GM12878 (cell line): ENCODE results near the gene ARL4D. TPM values are rescaled to one million over a fixed set of nuclear protein-coding genes. Genes with fewer than 3 reads are reported as not detected.

Experiments
- ATAC-seq: fragments of 200-7000 bp; cut with Tn5 transposase; 3 replicates; pipeline ENCODE4 v1.9.1; 2020; ENCODE audit warnings: mild to moderate bottlenecking, moderate library complexity
- BruUV-seq: library from RNA; stranded (reverse); fragments of 400-500 nt; replicated peaks from 2 replicates; lab custom pipeline; 2021; lab: Mats Ljungman, UMichigan
- CTCF ChIA-PET: fragments of 300-600 bp; sonication (Branson Sonifier 250); formaldehyde crosslinking; extraction: SDS; loops from one replicate; lab custom pipeline; 2021; ENCODE audit warnings: inconsistent platforms; lab: Yijun Ruan, JAX
- POLR2A ChIA-PET: fragments of 350-600 bp; formaldehyde crosslinking; extraction: SDS; loops from one replicate; lab custom pipeline; 2021; ENCODE audit warnings: inconsistent platforms; lab: Charles Lee
- RAD21 ChIA-PET: fragments of 300-600 bp; sonication (Branson Sonifier 250); formaldehyde crosslinking; loops from one replicate; lab custom pipeline; 2023; ENCODE audit warnings: antibody characterized with exemption; ENCODE audit not compliant: unreplicated experiment; lab: Charles Lee
- SMC1A ChIA-PET: fragments of 300-600 bp; sonication (Branson Sonifier 250); formaldehyde crosslinking; loops from one replicate; lab custom pipeline; 2023; ENCODE audit not compliant: unreplicated experiment, uncharacterized antibody; lab: Charles Lee
- DNase-seq: peaks from one replicate; pipeline ENCODE4 v3.0.0-alpha.2; 2011; ENCODE audit warnings: low read depth, low spot score
- FAIRE-seq: peaks from 3 replicates; lab custom pipeline; 2011; peaks lifted over from hg19 to GRCh38; lab: Jason Lieb, UNC
- H2AFZ ChIP-seq: 2 replicates; pipeline ENCODE4 v1.6.0; 2011; ENCODE audit warnings: low read depth, low read length, control low read depth; ENCODE audit not compliant: control insufficient read depth
- H3K27ac ChIP-seq: 2 replicates; pipeline ENCODE4 v1.5.1; 2011; ENCODE audit warnings: control low read depth; ENCODE audit not compliant: control insufficient read depth, insufficient read depth
- H3K27me3 ChIP-seq, 2 experiments: replicated peaks in 1 of 2; 2 replicates each; pipeline versions ENCODE4 v1.6.0 to v1.6.1; 2011; ENCODE audit warnings: low read length in 1 of 2; ENCODE audit not compliant: control insufficient read depth in 2 of 2, insufficient read depth in 2 of 2
- H3K36me3 ChIP-seq, 2 experiments: 2 replicates each; pipeline ENCODE4 v1.5.1; 2011; ENCODE audit warnings: low read length in 1 of 2; ENCODE audit not compliant: control insufficient read depth in 2 of 2, insufficient read depth in 2 of 2
- H3K4me1 ChIP-seq: 2 replicates; pipeline ENCODE4 v1.6.1; 2011; ENCODE audit warnings: mild to moderate bottlenecking, low read length, moderate library complexity, mixed read lengths; ENCODE audit not compliant: control insufficient read depth, insufficient read depth
- H3K4me2 ChIP-seq: 2 replicates; pipeline ENCODE4 v1.6.0; 2011; ENCODE audit warnings: control low read depth; ENCODE audit not compliant: control insufficient read depth, insufficient read depth
- H3K4me3 ChIP-seq: fragments of 200-600 bp; sonication (generic); 2 replicates; pipeline ENCODE4 v1.5.1; 2016
- H3K79me2 ChIP-seq: 2 replicates; pipeline ENCODE4 v1.6.0; 2011; ENCODE audit warnings: low read length; ENCODE audit not compliant: control insufficient read depth, insufficient read depth
- H3K9ac ChIP-seq: 2 replicates; pipeline ENCODE4 v1.8.0; 2011; ENCODE audit warnings: low read length, control low read depth, mixed read lengths; ENCODE audit not compliant: control insufficient read depth, insufficient read depth
- H3K9me3 ChIP-seq: replicated peaks from 3 replicates; pipeline ENCODE4 v1.5.1; 2011; ENCODE audit warnings: mild to moderate bottlenecking, low read length; ENCODE audit not compliant: control insufficient read depth, insufficient read depth
- H4K20me1 ChIP-seq: 2 replicates; pipeline ENCODE4 v1.6.0; 2011; ENCODE audit not compliant: control insufficient read depth, insufficient read depth
- CHD4 ChIP-seq: fragments of 200-600 bp; sonication (generic); IDR thresholded peaks from 2 replicates; pipeline ENCODE4 v1.6.1; 2016; ENCODE audit warnings: mild to moderate bottlenecking
- FOS ChIP-seq: IDR thresholded peaks from 3 replicates; pipeline ENCODE4 v1.6.1; 2011; ENCODE audit warnings: borderline replicate concordance; ENCODE audit not compliant: insufficient read length; ENCODE audit errors: extremely low read depth
- HDGF ChIP-seq: fragments of 450-650 bp; IDR thresholded peaks from 2 replicates; pipeline ENCODE4 v1.6.1; 2016; ENCODE audit warnings: antibody characterized with exemption
- IRF4 ChIP-seq: IDR thresholded peaks from 2 replicates; pipeline ENCODE4 v1.6.1; 2011; ENCODE audit warnings: low read depth, low read length
- JUND ChIP-seq: IDR thresholded peaks from 2 replicates; pipeline ENCODE4 v1.6.1; 2012; ENCODE audit warnings: low read depth, mild to moderate bottlenecking, low read length, improper control_type of control experiment, moderate library complexity
- POLR2AphosphoS5 ChIP-seq: IDR thresholded peaks from 2 replicates; pipeline ENCODE4 v1.6.1; 2011; ENCODE audit warnings: mild to moderate bottlenecking, low read length, inconsistent platforms
- SMAD1 ChIP-seq: fragments of 450-650 bp; IDR thresholded peaks from 2 replicates; pipeline ENCODE4 v1.6.1; 2018; ENCODE audit warnings: mild to moderate bottlenecking, low read depth; ENCODE audit not compliant: partially characterized antibody
- SRF ChIP-seq, 2 experiments: IDR thresholded peaks; 2 replicates each; pipeline ENCODE4 v1.6.1; 2011; ENCODE audit warnings: low read depth in 2 of 2, low read length in 2 of 2, mild to moderate bottlenecking in 1 of 2, moderate library complexity in 1 of 2
- STAT1 ChIP-seq: fragments of 450-650 bp; conservative IDR thresholded peaks from 2 replicates; pipeline ENCODE4 v1.6.1; 2014; ENCODE audit warnings: antibody characterized with exemption, mild to moderate bottlenecking
- TCF3 ChIP-seq: IDR thresholded peaks from 2 replicates; pipeline ENCODE4 v1.6.1; 2012; ENCODE audit warnings: low read depth, mild to moderate bottlenecking, low read length, borderline replicate concordance; ENCODE audit not compliant: insufficient read depth
- ZNF687 ChIP-seq: fragments of 450-650 bp; IDR thresholded peaks from 2 replicates; pipeline ENCODE4 v1.6.1; 2017; ENCODE audit warnings: mild to moderate bottlenecking, moderate library complexity
- ZZZ3 ChIP-seq: IDR thresholded peaks from 2 replicates; pipeline ENCODE4 v1.6.1; 2011; ENCODE audit warnings: low read depth; ENCODE audit not compliant: control insufficient read depth, insufficient read length
- WGBS: methylation state at CpG from one replicate; pipeline ENCODE4 v1.1.6; 2016; ENCODE audit warnings: low lambda C conversion rate; ENCODE audit not compliant: insufficient replicate concordance, insufficient coverage; ENCODE audit errors: missing lambda C conversion rate; 5-methylcytosine and 5-hydroxymethylcytosine counted together
- in situ Hi-C: fragments of 300-500 bp; cut with MboI; formaldehyde crosslinking; loops from 9 replicates; pipeline ENCODE4 v1.14.3; 2018; ENCODE audit warnings: mixed read lengths
- intact Hi-C: fragments of 100-400 bp; cut with micrococcal nuclease; formaldehyde crosslinking; loops from one replicate; pipeline ENCODE4 v1.14.2; 2022; ENCODE audit not compliant: unreplicated experiment
- polyA plus RNA-seq, 11 experiments: library from polyadenylated mRNA; depleted of rRNA in 4 of 11; unstranded in 6 of 11; stranded (reverse) in 5 of 11; fragments of >200 nt; fragmentation: Nextera tagmentation in 4 of 11; fragmentation: Illumina TruSeq in 1 of 11; extraction: Ambion mirVana in 4 of 11; extraction: Trizol in 1 of 11; gene quantifications; 1 replicate in 1 of 11; 2 replicates in 10 of 11; pipeline versions ENCODE4 v1.2.1 to v1.2.3, GENCODE V29; 2011 to 2016; ENCODE audit warnings: inconsistent platforms in 2 of 11, missing spikeins in 2 of 11, low read depth in 1 of 11
- total RNA-seq, 4 experiments: library from RNA; depleted of rRNA in 3 of 4; stranded (reverse); fragments of >200 nt in 3 of 4; fragmentation: Illumina TruSeq in 1 of 4; extraction: Trizol in 1 of 4; gene quantifications; 2 replicates each; pipeline versions ENCODE4 v1.2.1 to v1.2.3, GENCODE V29; 2013 to 2021
- TF ChIP-seq, protein P1 (sequence below): fragments of 450-650 bp; formaldehyde crosslinking; IDR thresholded peaks from 2 replicates; pipeline ENCODE4 v1.4.0; 2022; ENCODE audit warnings: mild to moderate bottlenecking, moderate library complexity
- TF ChIP-seq, protein P2 (sequence below): IDR thresholded peaks from 2 replicates; pipeline ENCODE4 v1.6.1; 2011; ENCODE audit warnings: low read depth, mild to moderate bottlenecking, low read length, moderate library complexity, borderline replicate concordance; ENCODE audit errors: extremely low read depth

ARL4D gene
- total and polyA plus RNA-seq, 10 of the 15 experiments (the other 5 are each of a cell fraction or from before 2014, with no cell fraction given) = 0.10 to 1.5 (median 0.75) TPM

- TF ChIP-seq, protein P1, sequence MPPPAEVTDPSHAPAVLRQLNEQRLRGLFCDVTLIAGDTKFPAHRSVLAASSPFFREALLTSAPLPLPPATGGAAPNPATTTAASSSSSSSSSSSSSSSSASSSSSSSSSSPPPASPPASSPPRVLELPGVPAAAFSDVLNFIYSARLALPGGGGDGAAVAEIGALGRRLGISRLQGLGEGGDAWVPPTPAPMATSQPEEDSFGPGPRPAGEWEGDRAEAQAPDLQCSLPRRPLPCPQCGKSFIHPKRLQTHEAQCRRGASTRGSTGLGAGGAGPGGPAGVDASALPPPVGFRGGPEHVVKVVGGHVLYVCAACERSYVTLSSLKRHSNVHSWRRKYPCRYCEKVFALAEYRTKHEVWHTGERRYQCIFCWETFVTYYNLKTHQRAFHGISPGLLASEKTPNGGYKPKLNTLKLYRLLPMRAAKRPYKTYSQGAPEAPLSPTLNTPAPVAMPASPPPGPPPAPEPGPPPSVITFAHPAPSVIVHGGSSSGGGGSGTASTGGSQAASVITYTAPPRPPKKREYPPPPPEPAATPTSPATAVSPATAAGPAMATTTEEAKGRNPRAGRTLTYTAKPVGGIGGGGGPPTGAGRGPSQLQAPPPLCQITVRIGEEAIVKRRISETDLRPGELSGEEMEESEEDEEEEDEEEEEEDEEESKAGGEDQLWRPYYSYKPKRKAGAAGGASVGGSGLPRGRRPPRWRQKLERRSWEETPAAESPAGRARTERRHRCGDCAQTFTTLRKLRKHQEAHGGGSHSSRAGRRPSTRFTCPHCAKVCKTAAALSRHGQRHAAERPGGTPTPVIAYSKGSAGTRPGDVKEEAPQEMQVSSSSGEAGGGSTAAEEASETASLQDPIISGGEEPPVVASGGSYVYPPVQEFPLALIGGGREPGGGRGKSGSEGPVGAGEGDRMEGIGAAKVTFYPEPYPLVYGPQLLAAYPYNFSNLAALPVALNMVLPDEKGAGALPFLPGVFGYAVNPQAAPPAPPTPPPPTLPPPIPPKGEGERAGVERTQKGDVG = no peak
- no peak for TF ChIP-seq SMAD1
- TF ChIP-seq, all 136 proteins: peak for 27
Measured at GRCh38 chr17:43372273-43372911, 26.4 kb upstream of the ARL4D start (continued).

DNA sequence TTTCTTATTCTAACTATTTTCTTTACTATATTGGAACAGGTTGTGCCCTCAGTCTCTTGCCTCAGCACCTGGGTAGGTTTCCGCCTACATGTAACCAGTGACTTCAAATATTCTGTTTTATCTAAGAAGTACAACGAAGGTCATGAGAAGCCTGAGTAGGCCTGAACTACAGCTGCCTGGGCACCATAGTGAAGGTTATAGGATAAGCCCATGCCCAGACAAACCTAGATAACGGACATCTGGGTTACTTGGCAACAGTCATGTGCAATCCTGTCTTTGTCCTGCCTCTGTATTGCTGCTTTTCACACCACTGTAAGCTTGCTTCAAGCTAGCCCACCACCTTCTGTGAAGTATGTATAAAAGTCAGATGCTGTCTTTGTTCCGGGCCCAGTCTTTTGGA, 25.4 kb upstream of the ARL4D start:
- no peak for ATAC-seq
- CTCF ChIA-PET = interaction anchor here (0.7 to 2.6 kb wide), 5 partner anchors 11 to 110 kb away, joined by 3 to 19 read pairs (median 11); partner anchors contain the start of gene DHX8
- H3K4me2 ChIP-seq = no peak overlapping the region
- no peak for TF ChIP-seq SRF (IDR thresholded peaks at IDR 0.05; ENCODE audit: low read depth in 2 of 2, low read length in 2 of 2)
- TF ChIP-seq SMAD1 = no peak
- no peak for TF ChIP-seq JUND
- no peak for TF ChIP-seq ZNF687
- TF ChIP-seq CHD4 = no peak
- TF ChIP-seq IRF4 = no peak
- TF ChIP-seq STAT1 = no peak
- TF ChIP-seq, protein P2, sequence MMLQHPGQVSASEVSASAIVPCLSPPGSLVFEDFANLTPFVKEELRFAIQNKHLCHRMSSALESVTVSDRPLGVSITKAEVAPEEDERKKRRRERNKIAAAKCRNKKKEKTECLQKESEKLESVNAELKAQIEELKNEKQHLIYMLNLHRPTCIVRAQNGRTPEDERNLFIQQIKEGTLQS = no peak
- no peak for TF ChIP-seq ZZZ3
- TF ChIP-seq POLR2AphosphoS5 = no peak
- TF ChIP-seq TCF3 = no peak
- TF ChIP-seq FOS = no peak
- no peak for TF ChIP-seq HDGF

More for the DNA sequence above, 25.4 kb upstream of the ARL4D start:
- BruUV-seq = no TSS peak
- intact Hi-C loops = no loop called here
- RAD21 ChIA-PET = interaction anchor here (1.8 to 2.6 kb wide), 2 partner anchors 15 to 111 kb away, joined by 6 to 11 read pairs; partner anchors contain the start of gene DHX8
- POLR2A ChIA-PET = interaction anchor here (0.7 to 1.2 kb wide), 4 partner anchors 12 to 25 kb away, joined by 3 to 5 read pairs (median 4); partner anchors contain the start of gene ARL4D
- no peaks in the 10 kb centered on the region for H3K27me3 ChIP-seq
- no peaks in the 10 kb centered on the region for H3K9me3 ChIP-seq
- no peaks in the 10 kb centered on the region for H4K20me1 ChIP-seq
- H3K79me2 ChIP-seq = peaks cover 4% of the 10 kb centered on the region; the same call in 1 of the 2 replicates
- peak overlapping the region; percentile 32; the same call in 1 of the 2 replicates for H3K27ac ChIP-seq
- H2AFZ ChIP-seq = no peak overlapping the region
- 89% methylated on average over 4 of the region's 4 CpGs for WGBS
- H3K4me1 ChIP-seq = peaks cover 47% of the 10 kb centered on the region
- no peak overlapping the region for H3K4me3 ChIP-seq
- no peak overlapping the region for H3K9ac ChIP-seq
- FAIRE-seq (no peak), DNase-seq (no peak)
- in situ Hi-C loops = loop anchor here (25.0 kb wide), 1 partner anchor 1686 kb away; the partner anchor contains the start of gene EIF1
- SMC1A ChIA-PET = interaction anchor here (0.9 to 1.9 kb wide), 4 partner anchors 15 to 109 kb away, joined by 3 to 10 read pairs (median 6); no protein-coding TSS in a partner anchor
- no peaks in the 10 kb centered on the region for H3K36me3 ChIP-seq
